ENCODE data around the gene SIX4. TPM values are rescaled to one million over a fixed set of nuclear protein-coding genes. Genes with fewer than 3 reads are reported as not detected.

Gene SIX4
- total RNA-seq, 1 donor from 2014 or later: 26.2 TPM

DNA sequence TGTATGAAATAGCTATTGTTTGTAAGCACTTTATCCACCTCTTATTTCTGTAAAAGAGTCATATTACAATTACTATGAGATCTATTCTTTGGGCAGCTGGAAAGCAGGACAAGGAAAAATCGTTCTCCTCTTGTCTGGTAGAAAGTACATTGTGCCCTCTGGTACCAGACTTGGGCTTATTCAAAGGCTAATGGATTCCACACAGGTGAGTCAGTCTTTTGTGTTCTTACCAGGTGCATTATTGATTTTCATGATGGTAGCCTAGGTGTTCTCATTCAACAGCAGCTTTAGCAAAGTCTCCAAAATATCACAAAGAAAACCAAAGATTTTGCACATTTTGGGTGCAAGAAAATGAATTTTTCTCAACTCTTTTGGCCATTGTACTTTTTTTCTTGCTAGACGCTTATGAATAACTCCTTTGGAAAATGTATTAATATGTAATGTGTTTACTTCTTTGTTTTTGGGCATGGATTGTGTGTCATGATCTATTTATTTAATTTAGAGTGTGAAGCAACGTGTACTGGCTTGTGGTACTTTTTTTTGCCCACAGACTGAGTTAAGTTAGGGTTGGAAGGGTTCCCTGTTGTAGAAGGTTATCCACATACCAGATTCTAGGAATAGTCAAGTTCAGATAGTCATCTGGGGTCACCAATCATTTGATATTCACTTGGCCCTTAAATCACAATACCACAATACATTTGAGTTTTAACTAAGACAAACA lies 36.7 kb upstream of the SIX4 start:
- H3K9me3 Mint-ChIP-seq (ENCODE audit: low read depth): no peaks in the 10 kb centered on the region
- peaks cover 2% of the 10 kb centered on the region for H3K36me3 Mint-ChIP-seq (ENCODE audit: low read depth)
- no peak overlapping the region for H3K27ac Mint-ChIP-seq (ENCODE audit: unreplicated experiment)
- no peaks in the 10 kb centered on the region for H3K27me3 Mint-ChIP-seq (ENCODE audit: low read depth)
- no peak for DNase-seq (ENCODE audit: low spot score)
- H3K4me1 Mint-ChIP-seq (ENCODE audit: low read depth): peaks cover 56% of the 10 kb centered on the region
- no peak overlapping the region for H3K4me3 Mint-ChIP-seq (ENCODE audit: unreplicated experiment)
- TF ChIP-seq, protein P1, sequence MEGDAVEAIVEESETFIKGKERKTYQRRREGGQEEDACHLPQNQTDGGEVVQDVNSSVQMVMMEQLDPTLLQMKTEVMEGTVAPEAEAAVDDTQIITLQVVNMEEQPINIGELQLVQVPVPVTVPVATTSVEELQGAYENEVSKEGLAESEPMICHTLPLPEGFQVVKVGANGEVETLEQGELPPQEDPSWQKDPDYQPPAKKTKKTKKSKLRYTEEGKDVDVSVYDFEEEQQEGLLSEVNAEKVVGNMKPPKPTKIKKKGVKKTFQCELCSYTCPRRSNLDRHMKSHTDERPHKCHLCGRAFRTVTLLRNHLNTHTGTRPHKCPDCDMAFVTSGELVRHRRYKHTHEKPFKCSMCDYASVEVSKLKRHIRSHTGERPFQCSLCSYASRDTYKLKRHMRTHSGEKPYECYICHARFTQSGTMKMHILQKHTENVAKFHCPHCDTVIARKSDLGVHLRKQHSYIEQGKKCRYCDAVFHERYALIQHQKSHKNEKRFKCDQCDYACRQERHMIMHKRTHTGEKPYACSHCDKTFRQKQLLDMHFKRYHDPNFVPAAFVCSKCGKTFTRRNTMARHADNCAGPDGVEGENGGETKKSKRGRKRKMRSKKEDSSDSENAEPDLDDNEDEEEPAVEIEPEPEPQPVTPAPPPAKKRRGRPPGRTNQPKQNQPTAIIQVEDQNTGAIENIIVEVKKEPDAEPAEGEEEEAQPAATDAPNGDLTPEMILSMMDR (IDR thresholded peaks at IDR 0.05): no peak

GRCh38 chr14:60760209-60760608 lies 36.1 kb upstream of the SIX4 start:
- peaks cover 2% of the 10 kb centered on the region for H3K36me3 Mint-ChIP-seq (ENCODE audit: low read depth)
- H3K27ac Mint-ChIP-seq (ENCODE audit: unreplicated experiment): no peak overlapping the region
- TF ChIP-seq, protein P1 (IDR thresholded peaks at IDR 0.05): no peak
- no peaks in the 10 kb centered on the region for H3K27me3 Mint-ChIP-seq (ENCODE audit: low read depth)
- peaks cover 60% of the 10 kb centered on the region for H3K4me1 Mint-ChIP-seq (ENCODE audit: low read depth)
- no peak for DNase-seq (ENCODE audit: low spot score)
- H3K4me3 Mint-ChIP-seq (ENCODE audit: unreplicated experiment): no peak overlapping the region
- H3K9me3 Mint-ChIP-seq (ENCODE audit: low read depth): no peaks in the 10 kb centered on the region

- Mint-ChIP-seq H3K27ac (ENCODE audit: unreplicated experiment) (peak overlapping the region; percentile 80), H3K4me1 (ENCODE audit: low read depth) (peaks cover 60% of the 10 kb centered on the region), H3K4me3 (ENCODE audit: unreplicated experiment) (no peak overlapping the region), H3K9me3 (ENCODE audit: low read depth) (no peaks in the 10 kb centered on the region), H3K27me3 (ENCODE audit: low read depth) (no peaks in the 10 kb centered on the region), H3K36me3 (ENCODE audit: low read depth) (no peaks in the 10 kb centered on the region)
- TF ChIP-seq, protein P1 (IDR thresholded peaks at IDR 0.05): no peak
- DNase-seq (ENCODE audit: low spot score): no peak
Observed at GRCh38 chr14:60758885-60759284, 34.7 kb upstream of the SIX4 start.

- DNase-seq (ENCODE audit: low spot score): no peak
- peak overlapping the region; percentile 86 for H3K27ac Mint-ChIP-seq (ENCODE audit: unreplicated experiment)
- peaks cover 63% of the 10 kb centered on the region for H3K4me1 Mint-ChIP-seq (ENCODE audit: low read depth)
Observed at GRCh38 chr14:60757567-60758002, 33.4 kb upstream of the SIX4 start.

GRCh38 chr14:60756847-60757246 lies 32.7 kb upstream of the SIX4 start:
- TF ChIP-seq, protein P1 (IDR thresholded peaks at IDR 0.05): no peak
- Mint-ChIP-seq H3K36me3 (ENCODE audit: low read depth) (no peaks in the 10 kb centered on the region), H3K9me3 (ENCODE audit: low read depth) (no peaks in the 10 kb centered on the region), H3K4me3 (ENCODE audit: unreplicated experiment) (no peak overlapping the region), H3K27ac (ENCODE audit: unreplicated experiment) (peak overlapping the region; percentile 86), H3K27me3 (ENCODE audit: low read depth) (no peaks in the 10 kb centered on the region), H3K4me1 (ENCODE audit: low read depth) (peaks cover 59% of the 10 kb centered on the region)
- DNase-seq (ENCODE audit: low spot score): no peak

More at GRCh38 chr14:60757567-60758002, 33.4 kb upstream of the SIX4 start:
- no peaks in the 10 kb centered on the region for H3K9me3 Mint-ChIP-seq (ENCODE audit: low read depth)
- no peaks in the 10 kb centered on the region for H3K27me3 Mint-ChIP-seq (ENCODE audit: low read depth)
- TF ChIP-seq, protein P1 (IDR thresholded peaks at IDR 0.05): no peak
- H3K4me3 Mint-ChIP-seq (ENCODE audit: unreplicated experiment): no peak overlapping the region
- no peaks in the 10 kb centered on the region for H3K36me3 Mint-ChIP-seq (ENCODE audit: low read depth)

Data from chondrocyte (in vitro differentiated cells).